ENCODE results near the gene SPINT1.
A peak's percentile ranks its signal among the peaks of the same experiment; 100 is the strongest.

Gene SPINT1

DNA sequence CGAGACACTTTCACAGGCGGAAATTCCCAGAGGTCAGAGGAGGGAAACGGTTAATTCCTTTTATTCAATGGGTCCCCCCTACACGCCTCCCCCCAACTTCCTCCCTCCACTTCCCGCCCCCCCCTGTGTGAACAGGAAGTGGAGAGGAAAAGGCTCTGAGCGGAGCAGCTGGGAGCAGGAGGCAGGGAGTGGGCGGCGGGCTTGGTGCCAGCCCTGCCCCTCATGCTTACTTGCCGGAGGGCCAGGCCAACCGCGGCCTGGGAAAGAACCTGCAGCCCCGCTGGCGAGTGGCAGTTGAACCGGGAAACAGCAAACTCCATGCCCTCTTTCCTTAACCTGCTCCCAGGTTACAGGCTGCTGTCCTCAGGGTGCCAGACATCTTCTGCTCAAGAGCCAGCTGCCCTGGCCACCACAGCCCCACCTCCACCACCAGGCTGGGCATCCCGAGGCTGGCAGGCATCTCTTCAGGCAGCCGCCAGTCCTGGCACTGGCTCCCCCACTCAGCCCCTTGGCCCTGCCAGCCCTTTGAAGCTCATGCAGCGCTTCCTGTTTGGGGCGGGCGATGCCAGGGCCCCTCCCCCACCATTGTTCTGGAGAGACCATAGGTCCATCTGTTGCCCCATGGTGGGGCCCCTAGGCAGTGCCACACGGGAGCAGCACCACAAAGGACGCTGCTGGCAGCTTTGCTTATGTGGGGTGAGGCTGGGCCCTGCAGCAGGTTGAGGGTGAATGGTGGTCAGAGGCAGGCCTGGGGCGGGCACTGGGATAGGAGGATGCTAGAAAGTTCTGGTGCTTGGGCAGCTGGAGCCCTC, 63.3 kb downstream of the SPINT1 start:
- no peaks in the 10 kb centered on the region for H3K27me3 ChIP-seq (ENCODE audit: insufficient read depth, low read depth, severe bottlenecking)
- peak overlapping the region; percentile 57 for H3K4me3 ChIP-seq (ENCODE audit: low read depth, low read length)
- TF ChIP-seq, protein P1, sequence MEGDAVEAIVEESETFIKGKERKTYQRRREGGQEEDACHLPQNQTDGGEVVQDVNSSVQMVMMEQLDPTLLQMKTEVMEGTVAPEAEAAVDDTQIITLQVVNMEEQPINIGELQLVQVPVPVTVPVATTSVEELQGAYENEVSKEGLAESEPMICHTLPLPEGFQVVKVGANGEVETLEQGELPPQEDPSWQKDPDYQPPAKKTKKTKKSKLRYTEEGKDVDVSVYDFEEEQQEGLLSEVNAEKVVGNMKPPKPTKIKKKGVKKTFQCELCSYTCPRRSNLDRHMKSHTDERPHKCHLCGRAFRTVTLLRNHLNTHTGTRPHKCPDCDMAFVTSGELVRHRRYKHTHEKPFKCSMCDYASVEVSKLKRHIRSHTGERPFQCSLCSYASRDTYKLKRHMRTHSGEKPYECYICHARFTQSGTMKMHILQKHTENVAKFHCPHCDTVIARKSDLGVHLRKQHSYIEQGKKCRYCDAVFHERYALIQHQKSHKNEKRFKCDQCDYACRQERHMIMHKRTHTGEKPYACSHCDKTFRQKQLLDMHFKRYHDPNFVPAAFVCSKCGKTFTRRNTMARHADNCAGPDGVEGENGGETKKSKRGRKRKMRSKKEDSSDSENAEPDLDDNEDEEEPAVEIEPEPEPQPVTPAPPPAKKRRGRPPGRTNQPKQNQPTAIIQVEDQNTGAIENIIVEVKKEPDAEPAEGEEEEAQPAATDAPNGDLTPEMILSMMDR (IDR thresholded peaks at IDR 0.05; ENCODE audit: low read depth, low read length), result no peak
- peak overlapping the region; percentile 76 for H3K27ac ChIP-seq
- H3K36me3 ChIP-seq, result peaks cover 30% of the 10 kb centered on the region
- no peaks in the 10 kb centered on the region for H3K9me3 ChIP-seq (ENCODE audit: severe bottlenecking)
- peak; percentile 63 for DNase-seq

All from WERI-Rb-1 (cell line).